WTC11 (cell line): ENCODE data around the gene FOCAD.

Source experiments
- ATF2 ChIP-seq: sonication (generic); formaldehyde crosslinking; IDR thresholded peaks from 2 replicates; pipeline ENCODE4 v1.8.1; 2022; ENCODE audit warnings: low read depth, missing genetic modification reagents, borderline replicate concordance
- CTCF ChIP-seq: fragments of 200-600 bp; IDR thresholded peaks from 2 replicates; pipeline ENCODE4 v1.8.0; 2022; ENCODE audit warnings: antibody characterized with exemption
- E2F4 ChIP-seq: sonication (generic); formaldehyde crosslinking; IDR thresholded peaks from 2 replicates; pipeline ENCODE4 v1.8.1; 2022; ENCODE audit warnings: low read depth, mild to moderate bottlenecking, moderate library complexity, missing genetic modification reagents, borderline replicate concordance
- USF2 ChIP-seq: sonication (generic); formaldehyde crosslinking; IDR thresholded peaks from 2 replicates; pipeline ENCODE4 v1.8.1; 2023; ENCODE audit warnings: mild to moderate bottlenecking, missing genetic modification reagents, moderate library complexity

GRCh38 chr9:20753761-20754160 lies 69.7 kb downstream of the FOCAD start:
- TF ChIP-seq E2F4 (CRISPR knock-in tag) (no peak), USF2 (no peak), ATF2 (CRISPR knock-in tag) (no peak), CTCF (no peak)
